ENCODE data around the gene FAM185A. TPM values are rescaled to one million over a fixed set of nuclear protein-coding genes. Genes with fewer than 3 reads are reported as not detected.

Gene FAM185A
- total and polyA plus RNA-seq, 2 of the 8 experiments (the other 6 are each of a cell fraction or from before 2014, with no cell fraction given) = 5.2 to 6.6 TPM

DNA sequence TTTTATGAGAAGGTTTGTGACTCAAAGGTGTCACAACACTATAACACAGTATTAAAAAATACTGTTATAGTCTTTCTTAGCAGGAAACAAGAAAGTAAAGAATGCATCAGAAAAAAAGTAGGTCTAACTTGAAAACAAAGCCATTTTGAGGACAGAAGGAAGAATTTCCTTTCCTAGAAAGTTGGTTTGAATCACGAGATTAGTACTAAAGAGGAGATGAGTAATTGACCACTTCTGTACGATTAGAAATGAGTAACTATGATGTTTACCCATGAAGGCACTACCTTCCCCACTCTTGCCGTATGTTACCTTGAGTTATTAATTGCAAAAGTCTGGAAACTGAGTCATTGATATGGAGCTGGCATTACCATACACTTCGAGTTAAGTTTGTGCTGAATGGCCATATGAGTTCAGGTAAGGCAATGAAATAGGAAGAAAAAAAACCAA, 65.2 kb downstream of the FAM185A start:
- Histone ChIP-seq H3K4me1 (replicated peaks in 1 of 4; ENCODE audit: control insufficient read depth in 3 of 4, insufficient read depth in 4 of 4, low read length in 3 of 4) (no peaks in the 10 kb centered on the region), H3K27me3 (replicated peaks in 1 of 4; ENCODE audit: control insufficient read depth in 3 of 4, extremely low read depth in 1 of 4, insufficient read depth in 3 of 4, low read length in 3 of 4) (no peaks in the 10 kb centered on the region), H3K79me2 (ENCODE audit: control insufficient read depth in 1 of 2, insufficient read depth in 2 of 2, low read length in 2 of 2) (no peaks in the 10 kb centered on the region), H3K18ac (ENCODE audit: extremely low read depth, low read length) (no peak overlapping the region), H2BK120ac (replicated peaks; ENCODE audit: low read depth, low read length) (no peak overlapping the region), H3K9ac (replicated peaks in 1 of 4; ENCODE audit: extremely low read depth in 1 of 4, low read depth in 3 of 4, low read length in 3 of 4) (no peak overlapping the region), H2BK20ac (ENCODE audit: low read length) (no peak overlapping the region), H2BK15ac (ENCODE audit: low read length) (no peak overlapping the region), H4K91ac (replicated peaks; ENCODE audit: insufficient read length, low read length) (no peak overlapping the region), H3K4ac (replicated peaks; ENCODE audit: insufficient read length, low read depth, low read length) (no peak overlapping the region), H2AK5ac (ENCODE audit: low read depth, low read length) (no peak overlapping the region), H4K5ac (ENCODE audit: insufficient read length, low read depth, low read length) (no peak overlapping the region), H3K36me3 (ENCODE audit: control insufficient read depth in 2 of 4, insufficient read depth in 4 of 4, low read length in 3 of 4) (no peaks in the 10 kb centered on the region), H3K79me1 (ENCODE audit: low read depth, low read length) (no peaks in the 10 kb centered on the region), H2BK5ac (ENCODE audit: low read depth, low read length) (no peak overlapping the region), H3K27ac (ENCODE audit: low read depth, low read length) (no peak overlapping the region), H3K56ac (replicated peaks; ENCODE audit: insufficient read length, low read depth, low read length) (no peak overlapping the region), H2AFZ (ENCODE audit: low read length) (no peak overlapping the region), H4K20me1 (replicated peaks in 1 of 2; ENCODE audit: control insufficient read depth in 1 of 2, insufficient read depth in 2 of 2, low read length in 2 of 2) (no peaks in the 10 kb centered on the region), H2BK12ac (ENCODE audit: low read depth, low read length) (no peak overlapping the region), H3K23me2 (ENCODE audit: low read depth, low read length) (no peaks in the 10 kb centered on the region), H3K4me3 (ENCODE audit: extremely low read depth in 1 of 4, insufficient read depth in 2 of 4, low read depth in 3 of 4, low read length in 4 of 4) (no peak overlapping the region), H3K23ac (ENCODE audit: insufficient read length) (no peak overlapping the region), H3K14ac (ENCODE audit: insufficient read length) (no peak overlapping the region), H4K8ac (ENCODE audit: extremely low read depth, insufficient read depth, low read length) (no peak overlapping the region), H3K4me2 (ENCODE audit: insufficient read depth in 1 of 2, low read depth in 2 of 2, low read length in 2 of 2) (no peak overlapping the region), H3K9me3 (ENCODE audit: insufficient read depth in 2 of 2, low read depth in 1 of 2, low read length in 1 of 2) (no peaks in the 10 kb centered on the region)
- no peak for FAIRE-seq
- no peak for TF ChIP-seq KDM1A (IDR thresholded peaks at IDR 0.05; ENCODE audit: borderline replicate concordance, low read length)
- TF ChIP-seq YY1 (IDR thresholded peaks at IDR 0.05; ENCODE audit: low read depth, low read length) = no peak
- no peak for TF ChIP-seq CBX8 (IDR thresholded peaks at IDR 0.05; ENCODE audit: borderline replicate concordance, low read depth, low read length)
- TF ChIP-seq BACH1 (IDR thresholded peaks at IDR 0.05; ENCODE audit: low read length) = no peak
- TF ChIP-seq TAF7 (optimal IDR thresholded peaks at IDR 0.05; ENCODE audit: borderline replicate concordance, low read depth, low read length) = no peak
- no peak for TF ChIP-seq NRF1 (IDR thresholded peaks at IDR 0.05; ENCODE audit: low read depth, low read length)
- no peak for TF ChIP-seq GTF2F1 (IDR thresholded peaks at IDR 0.05; ENCODE audit: borderline replicate concordance, low read depth, low read length)
- TF ChIP-seq ZNF274 (IDR thresholded peaks at IDR 0.05; ENCODE audit: borderline replicate concordance, extremely low read depth, low read length) = no peak
- TF ChIP-seq, protein P1, sequence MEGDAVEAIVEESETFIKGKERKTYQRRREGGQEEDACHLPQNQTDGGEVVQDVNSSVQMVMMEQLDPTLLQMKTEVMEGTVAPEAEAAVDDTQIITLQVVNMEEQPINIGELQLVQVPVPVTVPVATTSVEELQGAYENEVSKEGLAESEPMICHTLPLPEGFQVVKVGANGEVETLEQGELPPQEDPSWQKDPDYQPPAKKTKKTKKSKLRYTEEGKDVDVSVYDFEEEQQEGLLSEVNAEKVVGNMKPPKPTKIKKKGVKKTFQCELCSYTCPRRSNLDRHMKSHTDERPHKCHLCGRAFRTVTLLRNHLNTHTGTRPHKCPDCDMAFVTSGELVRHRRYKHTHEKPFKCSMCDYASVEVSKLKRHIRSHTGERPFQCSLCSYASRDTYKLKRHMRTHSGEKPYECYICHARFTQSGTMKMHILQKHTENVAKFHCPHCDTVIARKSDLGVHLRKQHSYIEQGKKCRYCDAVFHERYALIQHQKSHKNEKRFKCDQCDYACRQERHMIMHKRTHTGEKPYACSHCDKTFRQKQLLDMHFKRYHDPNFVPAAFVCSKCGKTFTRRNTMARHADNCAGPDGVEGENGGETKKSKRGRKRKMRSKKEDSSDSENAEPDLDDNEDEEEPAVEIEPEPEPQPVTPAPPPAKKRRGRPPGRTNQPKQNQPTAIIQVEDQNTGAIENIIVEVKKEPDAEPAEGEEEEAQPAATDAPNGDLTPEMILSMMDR (IDR thresholded peaks at IDR 0.05; ENCODE audit: control extremely low read depth in 1 of 3, insufficient read depth in 1 of 3, low read depth in 1 of 3, low read length in 3 of 3) = no peak
- TF ChIP-seq NANOG (IDR thresholded peaks at IDR 0.05; ENCODE audit: insufficient read depth, low read depth, low read length, poor library complexity, severe bottlenecking) = no peak
- no peak for TF ChIP-seq TCF12 (IDR thresholded peaks at IDR 0.05; ENCODE audit: low read depth, low read length)
- CTCF ChIA-PET (ENCODE audit: partially characterized antibody) = interaction anchor here (1.3 to 1.6 kb wide), 2 partner anchors 103 to 248 kb away, joined by 3 read pairs; no protein-coding TSS in a partner anchor
- POLR2A ChIA-PET (ENCODE audit: partially characterized antibody) = interaction anchor here (1.0 kb wide), 1 partner anchor 9 kb away, joined by 3 read pairs; no protein-coding TSS in a partner anchor
- 91% methylated on average over 4 of the region's 4 CpGs; no CpG with 5 or more reads in 1 of the 2 experiments for WGBS, 2 experiments (ENCODE audit: extremely low coverage in 1 of 2, insufficient coverage in 1 of 2, insufficient read length in 1 of 2, insufficient replicate concordance in 2 of 2, low coverage in 1 of 2, low lambda C conversion rate in 2 of 2, missing lambda C conversion rate in 1 of 2)
- no peak for DNase-seq (ENCODE audit: low read depth in 1 of 2, low spot score in 2 of 2)

All from H1 (cell line).